HepG2 (cell line): ENCODE measurements around the gene SRSF7. TPM values are rescaled to one million over a fixed set of nuclear protein-coding genes. Genes with fewer than 3 reads are reported as not detected.
A peak's percentile ranks its signal among the peaks of the same experiment; 100 is the strongest.

Source experiments
- FLYWCH1 ChIP-seq: sonication (generic); formaldehyde crosslinking; IDR thresholded peaks from 2 replicates; pipeline ENCODE4 v1.8.1; 2023; ENCODE audit warnings: mild to moderate bottlenecking, missing genetic modification reagents
- GMEB2 ChIP-seq: IDR thresholded peaks from 2 replicates; pipeline ENCODE4 v1.6.1; 2016; ENCODE audit warnings: missing biosample characterization, missing genetic modification reagents, low read depth
- GTF2F1 ChIP-seq: fragments of 150-350 bp; IDR thresholded peaks from 2 replicates; pipeline ENCODE4 v1.6.1; 2014; ENCODE audit warnings: low read length
- GZF1 ChIP-seq: sonication (generic); formaldehyde crosslinking; IDR thresholded peaks from 2 replicates; pipeline ENCODE4 v1.5.1; 2020; ENCODE audit warnings: mild to moderate bottlenecking, missing genetic modification reagents
- HMGXB3 ChIP-seq: sonication (generic); formaldehyde crosslinking; IDR thresholded peaks from 2 replicates; pipeline ENCODE4 v1.4.0; 2020; ENCODE audit warnings: missing genetic modification reagents, borderline replicate concordance
- MEIS2 ChIP-seq: sonication (generic); formaldehyde crosslinking; IDR thresholded peaks from 2 replicates; pipeline ENCODE4 v1.9.0; 2021; ENCODE audit warnings: mild to moderate bottlenecking, missing genetic modification reagents
- MNT ChIP-seq: fragments of 450-650 bp; IDR thresholded peaks from 2 replicates; pipeline ENCODE4 v1.6.1; 2016
- PAXIP1 ChIP-seq: sonication (generic); formaldehyde crosslinking; conservative IDR thresholded peaks from 2 replicates; pipeline ENCODE4 v1.4.0; 2020; ENCODE audit warnings: mild to moderate bottlenecking, missing genetic modification reagents, moderate library complexity
- REXO4 ChIP-seq: sonication (generic); formaldehyde crosslinking; IDR thresholded peaks from 2 replicates; pipeline ENCODE4 v1.8.0; 2022; ENCODE audit warnings: missing genetic modification reagents, mild to moderate bottlenecking, borderline replicate concordance
- STAG1 ChIP-seq: sonication (generic); formaldehyde crosslinking; IDR thresholded peaks from 2 replicates; pipeline ENCODE4 v1.4.0; 2020; ENCODE audit warnings: missing genetic modification reagents
- TEAD2 ChIP-seq: sonication (generic); formaldehyde crosslinking; IDR thresholded peaks from 2 replicates; pipeline ENCODE4 v1.9.0; 2021; ENCODE audit warnings: missing genetic modification reagents
- polyA plus RNA-seq, 8 experiments: library from polyadenylated mRNA; depleted of rRNA in 3 of 8; stranded (reverse) in 7 of 8; unstranded in 1 of 8; fragments of >200 nt; fragmentation: Illumina TruSeq in 4 of 8; extraction: Trizol in 4 of 8; gene quantifications; 2 replicates each; pipeline versions ENCODE4 v1.2.1 to v1.2.3, GENCODE V29; 2011 to 2016; ENCODE audit warnings: low read depth in 4 of 8, missing spikeins in 1 of 8, mixed read lengths in 1 of 8; ENCODE audit not compliant: insufficient read depth in 1 of 8
- total RNA-seq, 5 experiments: library from RNA; depleted of rRNA; stranded (reverse); fragments of >200 nt; fragmentation: Illumina TruSeq; extraction: Trizol; gene quantifications; 2 replicates each; pipeline ENCODE4 v1.2.3, GENCODE V29; 2016; ENCODE audit warnings: low read depth in 1 of 5
- TF ChIP-seq, protein P1 (sequence below): IDR thresholded peaks from 2 replicates; pipeline ENCODE4 v1.6.1; 2016; ENCODE audit warnings: missing compliant biosample characterization, missing genetic modification reagents, borderline replicate concordance
- TF ChIP-seq, protein P2 (sequence below): sonication (generic); formaldehyde crosslinking; IDR thresholded peaks from 2 replicates; pipeline ENCODE4 v1.8.1; 2023; ENCODE audit warnings: mild to moderate bottlenecking, inconsistent platforms, moderate library complexity, missing genetic modification reagents, borderline replicate concordance
- TF ChIP-seq, protein P3 (sequence below): sonication (generic); formaldehyde crosslinking; IDR thresholded peaks from 2 replicates; pipeline ENCODE4 v1.4.0; 2020; ENCODE audit warnings: missing genetic modification reagents

The SRSF7 gene
- total and polyA plus RNA-seq, 2 of the 13 experiments (the other 11 are each of a cell fraction or from before 2014, with no cell fraction given): 172 to 275 TPM

GRCh38 chr2:38731684-38732221 is 19.4 kb downstream of the SRSF7 start (continued):
- TF ChIP-seq HMGXB3: 0 out of 2 replicates have a peak, but pooled peaks have one; percentile 30
- TF ChIP-seq MNT: 0 out of 2 replicates have a peak, but pooled peaks have one; percentile 2
- TF ChIP-seq GTF2F1: no peak
- TF ChIP-seq FLYWCH1: no peak
- no peak for TF ChIP-seq REXO4 (CRISPR knock-in tag)
- TF ChIP-seq MEIS2 (CRISPR knock-in tag): 0 out of 2 replicates have a peak, but pooled peaks have one; percentile 27
- TF ChIP-seq, protein P1, sequence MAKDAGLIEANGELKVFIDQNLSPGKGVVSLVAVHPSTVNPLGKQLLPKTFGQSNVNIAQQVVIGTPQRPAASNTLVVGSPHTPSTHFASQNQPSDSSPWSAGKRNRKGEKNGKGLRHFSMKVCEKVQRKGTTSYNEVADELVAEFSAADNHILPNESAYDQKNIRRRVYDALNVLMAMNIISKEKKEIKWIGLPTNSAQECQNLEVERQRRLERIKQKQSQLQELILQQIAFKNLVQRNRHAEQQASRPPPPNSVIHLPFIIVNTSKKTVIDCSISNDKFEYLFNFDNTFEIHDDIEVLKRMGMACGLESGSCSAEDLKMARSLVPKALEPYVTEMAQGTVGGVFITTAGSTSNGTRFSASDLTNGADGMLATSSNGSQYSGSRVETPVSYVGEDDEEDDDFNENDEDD (CRISPR knock-in tag): no peak
- no peak for TF ChIP-seq GMEB2 (CRISPR knock-in tag)
- TF ChIP-seq STAG1 (CRISPR knock-in tag): peak; percentile 41
- TF ChIP-seq TEAD2 (CRISPR knock-in tag): no peak
- TF ChIP-seq, protein P2, sequence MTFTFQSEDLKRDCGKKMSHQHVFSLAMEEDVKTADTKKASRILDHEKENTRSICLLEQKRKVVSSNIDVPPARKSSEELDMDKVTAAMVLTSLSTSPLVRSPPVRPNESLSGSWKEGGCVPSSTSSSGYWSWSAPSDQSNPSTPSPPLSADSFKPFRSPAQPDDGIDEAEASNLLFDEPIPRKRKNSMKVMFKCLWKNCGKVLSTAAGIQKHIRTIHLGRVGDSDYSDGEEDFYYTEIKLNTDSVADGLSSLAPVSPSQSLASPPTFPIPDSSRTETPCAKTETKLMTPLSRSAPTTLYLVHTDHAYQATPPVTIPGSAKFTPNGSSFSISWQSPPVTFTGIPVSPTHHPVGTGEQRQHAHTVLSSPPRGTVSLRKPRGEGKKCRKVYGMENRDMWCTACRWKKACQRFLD (CRISPR knock-in tag): no peak
- TF ChIP-seq PAXIP1 (CRISPR knock-in tag): peak; percentile 83
- 0 out of 2 replicates have a peak, but pooled peaks have one; percentile 4 for TF ChIP-seq GZF1 (CRISPR knock-in tag)
- TF ChIP-seq, protein P3, sequence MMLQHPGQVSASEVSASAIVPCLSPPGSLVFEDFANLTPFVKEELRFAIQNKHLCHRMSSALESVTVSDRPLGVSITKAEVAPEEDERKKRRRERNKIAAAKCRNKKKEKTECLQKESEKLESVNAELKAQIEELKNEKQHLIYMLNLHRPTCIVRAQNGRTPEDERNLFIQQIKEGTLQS (CRISPR knock-in tag): no peak
